ENCODE results near the gene PRUNE2. TPM values are rescaled to one million over a fixed set of nuclear protein-coding genes. Genes with fewer than 3 reads are reported as not detected.
"Not testable (repeated sequence)": the region's sequence is repeated elsewhere in the genome, so short reads cannot be mapped to it uniquely, and the experiment has no call there.

The PRUNE2 gene
- total and polyA plus RNA-seq, 5 donors, result 11.7 to 49.1 (median 41.5) TPM

DNA sequence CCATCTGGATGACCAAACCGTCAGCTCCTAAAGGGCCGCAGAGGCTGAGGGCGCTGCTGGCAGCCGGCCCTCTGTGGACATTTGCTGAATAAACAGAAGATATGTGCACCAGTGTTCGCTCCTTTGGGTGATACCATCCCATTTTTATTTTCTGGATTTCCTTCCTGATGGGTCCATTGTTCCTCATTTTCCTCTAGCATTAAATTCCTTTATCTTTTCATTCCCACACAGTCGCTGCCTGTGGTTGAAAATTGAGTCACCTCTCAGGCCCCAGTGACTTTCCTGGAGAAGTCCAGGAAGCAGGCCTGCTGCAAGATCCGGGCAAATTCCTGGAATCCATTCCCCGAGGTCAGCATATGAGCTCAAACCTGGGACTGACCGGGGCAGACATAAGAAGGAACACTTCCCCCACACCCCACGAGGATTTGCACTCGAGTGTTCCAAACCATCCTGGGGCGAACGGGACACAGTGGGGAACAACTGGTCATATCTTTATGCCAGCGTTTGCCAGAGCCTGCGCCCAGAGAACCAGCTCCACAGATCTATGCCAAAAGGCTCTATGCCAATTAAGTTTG, 228.3 kb downstream of the PRUNE2 start:
- H3K9me3 ChIP-seq (ENCODE audit: control insufficient read depth, low read length), result no peaks in the 10 kb centered on the region
- 56% methylated on average over 15 of the region's 15 CpGs for WGBS
- intact Hi-C loops (cut with DNase I), result no loop called here
- H3K4me3 ChIP-seq (ENCODE audit: low read length), result no peak overlapping the region
- no peaks in the 10 kb centered on the region for H3K27me3 ChIP-seq (ENCODE audit: control insufficient read depth, insufficient read depth)
- peak overlapping the region; percentile 58 for H3K27ac ChIP-seq (ENCODE audit: low read length)
- H3K4me1 ChIP-seq (ENCODE audit: control insufficient read depth, insufficient read depth, low read length), result no peaks in the 10 kb centered on the region
- ATAC-seq (peak; percentile 85 to 97), DNase-seq (peak; percentile 26 to 63 (median 42))

- H3K9me3 ChIP-seq (ENCODE audit: control insufficient read depth, low read length), result no peaks in the 10 kb centered on the region
- no peaks in the 10 kb centered on the region for H3K4me1 ChIP-seq (ENCODE audit: control insufficient read depth, insufficient read depth, low read length)
- H3K4me3 ChIP-seq (ENCODE audit: low read length), result no peak overlapping the region
- DNase-seq (no peak), ATAC-seq (no peak)
- WGBS, result 83% methylated on average over 4 of the region's 4 CpGs
- H3K27ac ChIP-seq (ENCODE audit: low read length), result no peak overlapping the region
- intact Hi-C loops (cut with DNase I), result no loop called here
- H3K27me3 ChIP-seq (ENCODE audit: control insufficient read depth, insufficient read depth), result no peaks in the 10 kb centered on the region
These were observed 229.1 kb downstream of the PRUNE2 start for GRCh38 chr9:76676857-76677256.

GRCh38 chr9:76667521-76667957, 238.4 kb downstream of the PRUNE2 start:
- Histone ChIP-seq H3K4me3 (ENCODE audit: low read length) (no peak overlapping the region), H3K27me3 (ENCODE audit: control insufficient read depth, insufficient read depth) (no peaks in the 10 kb centered on the region), H3K9me3 (ENCODE audit: control insufficient read depth, low read length) (no peaks in the 10 kb centered on the region), H3K4me1 (ENCODE audit: control insufficient read depth, insufficient read depth, low read length) (no peaks in the 10 kb centered on the region), H3K27ac (ENCODE audit: low read length) (no peak overlapping the region)
- 24% methylated on average over 1 of the region's 1 CpG for WGBS
- ATAC-seq, result peak; percentile 74 to 91
- no peak for DNase-seq
- intact Hi-C loops (cut with DNase I), result loop anchor here in 1 of 4 donors (5.0 kb wide), 1 partner anchor 35 kb away; no protein-coding TSS in a partner anchor

GRCh38 chr9:76665966-76666365, 239.9 kb downstream of the PRUNE2 start:
- WGBS, result 71% methylated on average over 11 of the region's 11 CpGs
- not testable (repeated sequence) for H3K4me3 ChIP-seq (ENCODE audit: low read length); H3K27me3 ChIP-seq (ENCODE audit: control insufficient read depth, insufficient read depth); H3K27ac ChIP-seq (ENCODE audit: low read length); ATAC-seq; H3K4me1 ChIP-seq (ENCODE audit: control insufficient read depth, insufficient read depth, low read length); H3K9me3 ChIP-seq (ENCODE audit: control insufficient read depth, low read length)
- intact Hi-C loops (cut with DNase I), result loop anchor here in 1 of 4 donors (5.0 kb wide), 1 partner anchor 36 kb away; no protein-coding TSS in a partner anchor
- peak; percentile 40 to 79 (median 68) for DNase-seq

DNA sequence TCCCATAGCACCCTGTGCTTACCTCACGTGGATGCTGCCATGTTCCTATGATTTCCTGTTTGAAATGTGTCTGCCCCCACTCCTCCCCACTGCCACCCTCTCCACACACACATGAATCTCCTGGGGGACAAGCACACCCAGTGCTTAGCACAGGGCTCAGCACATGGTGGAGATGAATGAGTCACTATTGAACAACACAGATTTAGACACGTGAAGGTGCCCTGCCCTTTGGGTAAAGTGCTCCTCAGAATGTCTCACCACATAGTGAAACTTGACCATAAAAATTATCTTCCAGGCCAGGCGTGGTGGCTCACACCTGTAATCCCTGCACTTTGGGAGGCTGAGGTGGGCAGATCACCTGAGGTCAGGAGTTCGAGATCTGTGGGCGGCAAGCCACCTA, 240.5 kb downstream of the PRUNE2 start:
- 90% methylated on average over 5 of the region's 5 CpGs for WGBS
- no peak overlapping the region for H3K4me3 ChIP-seq (ENCODE audit: low read length)
- no peaks in the 10 kb centered on the region for H3K27me3 ChIP-seq (ENCODE audit: control insufficient read depth, insufficient read depth)
- H3K27ac ChIP-seq (ENCODE audit: low read length), result no peak overlapping the region
- intact Hi-C loops (cut with DNase I), result loop anchor here in 1 of 4 donors (5.0 kb wide), 1 partner anchor 37 kb away; no protein-coding TSS in a partner anchor
- H3K9me3 ChIP-seq (ENCODE audit: control insufficient read depth, low read length), result no peaks in the 10 kb centered on the region
- no peaks in the 10 kb centered on the region for H3K4me1 ChIP-seq (ENCODE audit: control insufficient read depth, insufficient read depth, low read length)
- DNase-seq (no peak), ATAC-seq (peak in 1 of 2 donors; percentile 23)

GRCh38 chr9:76664120-76664519, 241.8 kb downstream of the PRUNE2 start:
- no peak for DNase-seq
- Histone ChIP-seq H3K9me3 (ENCODE audit: control insufficient read depth, low read length) (no peaks in the 10 kb centered on the region), H3K4me1 (ENCODE audit: control insufficient read depth, insufficient read depth, low read length) (no peaks in the 10 kb centered on the region), H3K4me3 (ENCODE audit: low read length) (no peak overlapping the region), H3K27me3 (ENCODE audit: control insufficient read depth, insufficient read depth) (no peaks in the 10 kb centered on the region), H3K27ac (ENCODE audit: low read length) (no peak overlapping the region)
- intact Hi-C loops (cut with DNase I), result loop anchor here in 2 of 4 donors (5.0 kb wide), 2 partner anchors 207 to 217 kb away; partner anchors contain the start of gene GCNT1 (in 1 of the 2)
- WGBS, result 51% methylated on average over 1 of the region's 1 CpG
- no peak for ATAC-seq

- ATAC-seq (peak in 1 of 2 donors; percentile 39), DNase-seq (no peak)
- Histone ChIP-seq H3K4me1 (ENCODE audit: control insufficient read depth, insufficient read depth, low read length) (no peaks in the 10 kb centered on the region), H3K27ac (ENCODE audit: low read length) (no peak overlapping the region), H3K4me3 (ENCODE audit: low read length) (no peak overlapping the region), H3K9me3 (ENCODE audit: control insufficient read depth, low read length) (no peaks in the 10 kb centered on the region), H3K27me3 (ENCODE audit: control insufficient read depth, insufficient read depth) (no peaks in the 10 kb centered on the region)
- 37% methylated on average over 6 of the region's 6 CpGs for WGBS
- intact Hi-C loops (cut with DNase I), result loop anchor here in 2 of 4 donors (5.0 kb wide), 2 partner anchors 205 to 215 kb away; partner anchors contain the start of gene GCNT1 (in 1 of the 2)
These were observed 243.2 kb downstream of the PRUNE2 start for GRCh38 chr9:76662476-76663281.

DNA sequence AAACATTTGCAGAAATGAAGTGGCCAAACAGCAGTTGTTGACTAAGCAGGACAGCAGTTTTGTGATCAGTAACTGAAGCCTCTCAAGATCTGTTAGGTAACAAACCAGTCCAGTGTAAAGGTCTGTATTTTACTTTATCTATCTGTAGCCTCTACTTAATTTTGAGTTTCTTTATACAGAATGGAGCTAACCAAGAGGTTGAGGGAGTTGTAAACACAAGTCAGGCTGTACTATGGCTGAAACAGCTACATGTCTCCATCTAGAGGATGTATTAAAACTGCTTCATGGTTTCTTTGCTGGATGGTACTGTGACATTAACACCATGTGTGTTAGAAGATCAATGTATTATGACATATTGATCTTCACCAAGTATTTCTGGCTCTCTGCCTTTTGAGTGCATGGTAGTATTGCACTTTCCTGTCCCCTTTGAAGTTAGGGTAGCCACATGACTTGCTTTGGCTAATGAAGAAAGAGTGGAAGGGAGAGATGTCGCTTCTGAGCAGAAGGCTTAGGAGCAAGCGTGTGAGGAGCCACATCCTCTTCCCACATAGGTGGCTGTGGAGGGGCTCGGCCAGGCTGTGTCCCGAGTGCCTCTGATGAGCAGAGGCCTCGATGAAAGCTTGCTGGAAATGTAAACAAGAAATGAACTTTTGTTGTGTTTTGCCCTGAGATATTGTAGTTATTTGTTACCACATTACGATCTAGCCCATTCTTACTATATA, 247.2 kb downstream of the PRUNE2 start:
- ATAC-seq, result peak; percentile 84 to 85
- no peaks in the 10 kb centered on the region for H3K9me3 ChIP-seq (ENCODE audit: control insufficient read depth, low read length)
- 48% methylated on average over 6 of the region's 6 CpGs for WGBS
- H3K4me1 ChIP-seq (ENCODE audit: control insufficient read depth, insufficient read depth, low read length), result no peaks in the 10 kb centered on the region
- no peaks in the 10 kb centered on the region for H3K27me3 ChIP-seq (ENCODE audit: control insufficient read depth, insufficient read depth)
- no peak for DNase-seq
- no peak overlapping the region for H3K27ac ChIP-seq (ENCODE audit: low read length)
- no peak overlapping the region for H3K4me3 ChIP-seq (ENCODE audit: low read length)
- intact Hi-C loops (cut with DNase I), result loop anchor here (1.0 to 10.0 kb wide), 3 partner anchors 124 to 211 kb away; no protein-coding TSS in a partner anchor

- Histone ChIP-seq H3K27ac (ENCODE audit: low read length) (no peak overlapping the region), H3K4me1 (ENCODE audit: control insufficient read depth, insufficient read depth, low read length) (no peaks in the 10 kb centered on the region), H3K27me3 (ENCODE audit: control insufficient read depth, insufficient read depth) (no peaks in the 10 kb centered on the region), H3K4me3 (ENCODE audit: low read length) (no peak overlapping the region), H3K9me3 (ENCODE audit: control insufficient read depth, low read length) (no peaks in the 10 kb centered on the region)
- ATAC-seq (no peak), DNase-seq (no peak)
- intact Hi-C loops (cut with DNase I), result loop anchor here in 3 of 4 donors (5.0 to 10.0 kb wide), 2 partner anchors 122 to 210 kb away; no protein-coding TSS in a partner anchor
These were observed 248.6 kb downstream of the PRUNE2 start for GRCh38 chr9:76657265-76657664.

DNA sequence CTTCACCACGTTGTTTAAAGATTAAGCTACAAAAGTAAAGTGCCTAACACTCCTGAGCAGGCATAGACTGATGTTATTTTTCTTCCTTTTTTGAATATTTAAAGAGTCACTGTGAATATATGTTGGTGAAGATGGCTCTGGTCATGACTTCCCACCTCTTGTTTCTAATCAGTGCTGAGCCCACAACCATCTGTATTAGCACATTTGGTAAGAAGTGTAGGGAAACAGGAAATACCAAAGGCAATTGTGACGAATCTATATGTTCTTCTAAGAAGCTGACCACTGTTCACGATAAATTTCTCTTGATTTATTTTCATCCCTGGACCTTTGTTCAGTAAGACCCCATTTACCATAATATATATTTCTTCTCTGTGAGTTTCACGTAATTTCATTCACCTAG, 249.9 kb downstream of the PRUNE2 start:
- no peak for ATAC-seq
- DNase-seq, result no peak
- H3K4me1 ChIP-seq (ENCODE audit: control insufficient read depth, insufficient read depth, low read length), result no peaks in the 10 kb centered on the region
- H3K9me3 ChIP-seq (ENCODE audit: control insufficient read depth, low read length), result no peaks in the 10 kb centered on the region
- intact Hi-C loops (cut with DNase I), result loop anchor here in 3 of 4 donors (5.0 to 10.0 kb wide), 2 partner anchors 121 to 209 kb away; no protein-coding TSS in a partner anchor
- H3K4me3 ChIP-seq (ENCODE audit: low read length), result no peak overlapping the region
- no peak overlapping the region for H3K27ac ChIP-seq (ENCODE audit: low read length)
- H3K27me3 ChIP-seq (ENCODE audit: control insufficient read depth, insufficient read depth), result no peaks in the 10 kb centered on the region
- 84% methylated on average over 4 of the region's 4 CpGs for WGBS
